ENCODE results near the gene CDH13.

CDH13 gene

GRCh38 chr16:82653550-82654511 lies 27.1 kb downstream of the CDH13 start:
- no peak for DNase-seq

- DNase-seq: no peak
Observed at GRCh38 chr16:82655072-82655714, 28.4 kb downstream of the CDH13 start.

GRCh38 chr16:82655720-82656490 lies 29.1 kb downstream of the CDH13 start:
- DNase-seq: no peak

DNA sequence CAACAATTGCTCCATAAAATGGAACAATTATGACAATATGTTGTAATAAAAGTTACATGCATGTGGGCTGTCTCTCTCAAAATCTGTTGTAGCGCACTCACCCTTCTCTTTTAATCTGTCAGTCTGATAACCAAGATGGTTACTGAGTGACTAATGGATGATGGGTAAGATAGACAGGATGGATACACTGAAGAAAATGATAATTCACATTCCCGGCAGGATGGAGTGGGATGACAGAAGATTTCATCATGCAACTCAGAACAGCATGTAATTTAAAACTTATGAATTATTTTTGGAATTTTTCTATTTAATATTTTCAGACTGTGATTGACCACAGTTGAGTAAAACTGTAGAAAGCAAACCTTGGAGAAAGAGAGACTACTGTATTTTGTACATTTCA lies 30.5 kb downstream of the CDH13 start:
- no peak for DNase-seq

GRCh38 chr16:82657786-82658185 lies 31.0 kb downstream of the CDH13 start:
- DNase-seq: no peak

DNA sequence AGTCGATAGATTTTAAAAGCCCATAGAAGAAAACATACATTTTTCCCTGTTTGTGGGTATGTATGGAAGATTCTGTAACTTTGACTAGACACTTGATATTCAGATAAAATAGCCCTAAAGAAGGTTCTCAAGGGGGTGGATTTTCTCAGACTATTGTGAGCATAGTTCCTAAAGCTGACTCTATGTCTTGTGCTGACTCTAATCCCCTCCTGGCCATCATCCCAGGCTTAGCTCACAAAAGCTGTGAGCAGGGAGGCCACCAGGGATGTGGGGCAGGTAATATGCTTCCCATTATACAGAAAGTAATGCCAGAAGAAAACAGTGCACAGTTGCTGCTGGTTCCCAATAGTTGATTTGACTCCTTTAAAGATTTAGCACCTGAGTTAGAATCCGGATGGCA lies 32.0 kb downstream of the CDH13 start:
- no peak for DNase-seq

- DNase-seq: no peak
Observed at GRCh38 chr16:82660075-82660645, 33.4 kb downstream of the CDH13 start.

GRCh38 chr16:82660966-82661365 lies 34.2 kb downstream of the CDH13 start:
- DNase-seq: no peak

GRCh38 chr16:82664181-82664580 lies 37.4 kb downstream of the CDH13 start:
- no peak for DNase-seq

- no peak for DNase-seq
Observed at GRCh38 chr16:82665025-82665424, 38.3 kb downstream of the CDH13 start.

DNA sequence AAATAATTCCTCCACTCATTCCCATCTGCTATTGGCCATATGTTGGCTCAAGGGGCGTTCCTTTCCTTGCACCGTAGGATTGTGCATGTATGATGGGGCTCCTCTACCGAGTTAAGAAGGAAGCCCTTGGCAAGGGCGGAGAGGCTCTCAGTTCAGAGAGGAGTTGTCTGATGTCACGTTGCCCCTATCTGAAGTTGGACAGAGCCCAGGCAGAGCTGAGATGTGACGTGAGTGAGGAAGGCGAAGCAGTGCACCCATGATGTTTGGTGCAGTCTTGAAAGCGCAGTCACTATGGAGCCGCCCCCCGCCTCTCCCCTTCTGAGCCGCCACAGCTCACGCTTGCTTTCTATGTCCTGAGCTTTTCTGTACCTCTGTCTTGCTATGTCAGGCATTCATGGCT lies 40.7 kb downstream of the CDH13 start:
- no peak for DNase-seq

- no peak for DNase-seq
Observed at GRCh38 chr16:82668094-82668493, 41.3 kb downstream of the CDH13 start.

DNA sequence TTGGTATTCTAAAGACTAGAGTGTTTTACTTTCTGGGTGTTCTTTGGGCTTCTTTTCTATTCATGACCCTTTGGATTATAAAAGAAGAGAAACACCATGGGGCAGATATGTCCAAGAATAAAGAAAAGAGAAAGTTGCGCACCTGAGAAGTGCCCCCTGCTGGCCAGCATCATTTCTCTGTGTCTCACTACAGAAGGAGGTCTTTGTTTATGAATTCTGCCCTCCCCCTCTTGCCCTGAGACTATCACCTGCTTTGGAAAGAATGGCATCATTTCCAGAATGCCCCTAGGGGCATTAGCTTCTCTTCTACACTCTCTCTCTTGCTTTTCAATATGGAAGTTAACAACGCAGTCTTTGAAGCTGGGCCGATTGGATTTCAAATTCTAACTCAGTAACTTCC lies 45.0 kb downstream of the CDH13 start:
- no peak for DNase-seq

DNA sequence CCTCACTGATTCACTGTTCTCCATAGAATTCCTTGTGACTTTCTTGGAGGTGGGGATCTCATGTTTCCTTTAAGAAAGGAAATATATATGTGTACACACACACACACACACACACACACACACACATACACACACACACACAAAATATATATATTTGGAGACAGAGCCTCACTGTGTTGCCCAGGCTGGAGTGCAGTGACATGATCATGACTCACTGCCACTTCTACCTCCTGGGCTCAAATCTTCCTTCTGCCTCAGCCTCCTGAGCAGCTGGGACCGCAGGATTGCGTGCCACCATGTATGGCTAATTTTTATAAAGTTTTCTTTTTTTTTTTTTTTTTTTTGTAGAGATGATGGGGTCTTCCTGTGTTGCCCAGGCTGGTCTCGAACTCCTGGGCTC lies 45.9 kb downstream of the CDH13 start:
- no peak for DNase-seq

DNA sequence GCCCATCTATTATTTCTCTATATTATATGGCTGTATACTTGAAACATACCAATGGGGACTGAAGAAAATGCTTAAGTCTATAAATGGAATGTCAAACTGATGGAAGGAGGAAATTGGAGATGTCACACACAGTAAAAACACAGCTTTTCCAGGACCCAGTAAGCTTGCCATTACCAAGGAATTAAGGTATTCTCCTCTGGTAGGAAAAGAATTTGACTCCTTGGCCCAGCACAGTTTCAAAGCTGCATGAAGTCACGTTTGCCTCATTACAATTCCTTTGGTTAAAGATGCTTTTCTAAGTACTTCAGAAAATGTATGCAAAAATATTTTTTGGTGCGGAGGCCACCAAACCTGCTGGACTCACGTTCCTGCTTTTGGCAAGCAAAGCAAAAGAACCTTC lies 48.5 kb downstream of the CDH13 start:
- DNase-seq: no peak

- DNase-seq: no peak
Observed at GRCh38 chr16:82681592-82681991, 54.8 kb downstream of the CDH13 start.

GRCh38 chr16:82682767-82683166 lies 56.0 kb downstream of the CDH13 start:
- no peak for DNase-seq

GRCh38 chr16:82684256-82684655 lies 57.5 kb downstream of the CDH13 start:
- no peak for DNase-seq

DNA sequence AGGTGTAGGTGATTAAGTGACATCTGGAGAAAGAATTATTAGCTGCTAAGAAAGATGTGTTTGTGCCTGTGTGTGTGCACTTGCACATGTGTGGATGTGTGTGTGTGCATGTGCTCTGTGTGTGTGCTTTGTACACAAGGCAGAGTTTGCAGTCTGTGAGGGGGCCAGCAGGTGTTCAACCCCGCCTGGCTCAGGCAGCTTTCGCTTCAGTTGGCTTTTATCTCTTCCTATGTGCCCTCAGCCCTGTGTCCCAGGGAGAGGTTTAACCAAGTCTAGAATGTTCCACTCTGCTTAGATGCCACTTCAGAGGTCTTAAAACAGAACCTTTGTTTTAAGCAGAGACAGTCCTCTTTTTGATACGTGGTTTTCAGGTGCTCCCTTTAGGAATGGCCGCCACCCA lies 58.8 kb downstream of the CDH13 start:
- DNase-seq: no peak

GRCh38 chr16:82694239-82694874 lies 67.6 kb downstream of the CDH13 start:
- no peak for DNase-seq

DNA sequence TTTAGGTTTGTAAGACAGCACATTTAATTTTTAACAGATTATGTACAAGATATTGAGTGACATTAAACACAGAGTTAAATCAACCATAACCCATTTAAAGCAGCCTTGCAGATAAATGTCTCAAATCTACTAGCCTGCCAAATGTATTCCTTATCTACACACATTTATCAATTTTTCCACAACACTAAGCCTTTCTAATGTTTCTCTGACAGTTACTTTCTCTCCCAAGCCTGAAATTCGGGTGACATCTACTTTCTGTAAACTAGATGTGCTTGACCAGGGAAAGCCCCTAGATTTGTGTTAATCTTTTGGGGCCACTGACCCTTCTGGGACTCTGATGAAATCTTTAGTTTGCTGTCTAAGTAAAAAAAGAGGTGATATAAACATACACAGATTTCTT lies 69.0 kb downstream of the CDH13 start:
- no peak for DNase-seq

- no peak for DNase-seq
Observed at GRCh38 chr16:82699260-82699659, 72.5 kb downstream of the CDH13 start.

Data from NCI-H510A (cell line).